ENCODE measurements around the gene RGS9.

RGS9 gene

DNA sequence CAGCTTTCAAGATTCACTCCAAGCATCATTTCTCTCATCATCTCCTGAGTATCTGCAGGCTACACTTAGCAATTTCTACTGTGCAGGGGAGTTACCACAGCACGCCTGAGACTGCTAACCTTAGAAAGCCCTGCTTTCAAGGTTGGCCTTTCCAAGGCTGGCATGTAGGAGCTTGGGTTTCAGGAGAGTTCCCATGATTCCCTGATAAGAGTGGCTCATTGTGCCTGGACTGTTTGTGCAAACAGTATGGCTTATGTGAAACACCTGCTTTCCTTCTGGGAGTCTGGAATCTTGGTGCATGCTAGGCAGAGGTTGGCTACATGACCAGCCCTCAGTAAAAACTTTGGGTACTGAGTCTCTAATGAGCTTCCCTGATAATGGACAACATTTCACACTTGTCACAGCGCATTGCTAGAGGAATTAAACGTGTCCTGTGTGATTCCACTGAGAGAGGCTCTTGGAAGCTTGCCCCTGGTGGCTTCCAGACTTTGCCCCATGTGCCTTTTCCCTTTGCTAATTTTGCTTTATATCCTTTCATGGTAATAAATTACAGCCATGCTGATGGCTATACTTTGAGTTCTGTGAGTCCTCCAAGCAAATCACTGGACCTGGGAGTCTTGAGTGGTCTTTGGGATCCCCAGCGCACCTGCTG is 19.7 kb upstream of the RGS9 start:
- Histone ChIP-seq H3K4me1 (ENCODE audit: control insufficient read depth, insufficient read depth, low read length) (no peaks in the 10 kb centered on the region), H3K9ac (ENCODE audit: low read depth, low read length) (no peak overlapping the region), H3K27me3 (ENCODE audit: control insufficient read depth, insufficient read depth, low read length) (peaks cover 2% of the 10 kb centered on the region), H3K36me3 (ENCODE audit: control insufficient read depth, insufficient read depth, low read length) (no peaks in the 10 kb centered on the region), H3K9me3 (ENCODE audit: control insufficient read depth, insufficient read depth, low read length) (no peaks in the 10 kb centered on the region), H3K4me3 (ENCODE audit: low read depth, low read length) (no peak overlapping the region)

GRCh38 chr17:65121368-65121767 is 15.8 kb upstream of the RGS9 start:
- H3K36me3 ChIP-seq (ENCODE audit: control insufficient read depth, insufficient read depth, low read length): no peaks in the 10 kb centered on the region
- no peak overlapping the region for H3K4me3 ChIP-seq (ENCODE audit: low read depth, low read length)
- no peaks in the 10 kb centered on the region for H3K9me3 ChIP-seq (ENCODE audit: control insufficient read depth, insufficient read depth, low read length)
- peaks cover 6% of the 10 kb centered on the region for H3K27me3 ChIP-seq (ENCODE audit: control insufficient read depth, insufficient read depth, low read length)
- no peaks in the 10 kb centered on the region for H3K4me1 ChIP-seq (ENCODE audit: control insufficient read depth, insufficient read depth, low read length)
- H3K9ac ChIP-seq (ENCODE audit: low read depth, low read length): no peak overlapping the region

GRCh38 chr17:65121916-65122806 is 15.0 kb upstream of the RGS9 start:
- H3K9me3 ChIP-seq (ENCODE audit: control insufficient read depth, insufficient read depth, low read length): no peaks in the 10 kb centered on the region
- H3K4me1 ChIP-seq (ENCODE audit: control insufficient read depth, insufficient read depth, low read length): no peaks in the 10 kb centered on the region
- no peaks in the 10 kb centered on the region for H3K36me3 ChIP-seq (ENCODE audit: control insufficient read depth, insufficient read depth, low read length)
- H3K27me3 ChIP-seq (ENCODE audit: control insufficient read depth, insufficient read depth, low read length): peaks cover 4% of the 10 kb centered on the region
- H3K9ac ChIP-seq (ENCODE audit: low read depth, low read length): no peak overlapping the region
- H3K4me3 ChIP-seq (ENCODE audit: low read depth, low read length): peak overlapping the region; percentile 42

DNA sequence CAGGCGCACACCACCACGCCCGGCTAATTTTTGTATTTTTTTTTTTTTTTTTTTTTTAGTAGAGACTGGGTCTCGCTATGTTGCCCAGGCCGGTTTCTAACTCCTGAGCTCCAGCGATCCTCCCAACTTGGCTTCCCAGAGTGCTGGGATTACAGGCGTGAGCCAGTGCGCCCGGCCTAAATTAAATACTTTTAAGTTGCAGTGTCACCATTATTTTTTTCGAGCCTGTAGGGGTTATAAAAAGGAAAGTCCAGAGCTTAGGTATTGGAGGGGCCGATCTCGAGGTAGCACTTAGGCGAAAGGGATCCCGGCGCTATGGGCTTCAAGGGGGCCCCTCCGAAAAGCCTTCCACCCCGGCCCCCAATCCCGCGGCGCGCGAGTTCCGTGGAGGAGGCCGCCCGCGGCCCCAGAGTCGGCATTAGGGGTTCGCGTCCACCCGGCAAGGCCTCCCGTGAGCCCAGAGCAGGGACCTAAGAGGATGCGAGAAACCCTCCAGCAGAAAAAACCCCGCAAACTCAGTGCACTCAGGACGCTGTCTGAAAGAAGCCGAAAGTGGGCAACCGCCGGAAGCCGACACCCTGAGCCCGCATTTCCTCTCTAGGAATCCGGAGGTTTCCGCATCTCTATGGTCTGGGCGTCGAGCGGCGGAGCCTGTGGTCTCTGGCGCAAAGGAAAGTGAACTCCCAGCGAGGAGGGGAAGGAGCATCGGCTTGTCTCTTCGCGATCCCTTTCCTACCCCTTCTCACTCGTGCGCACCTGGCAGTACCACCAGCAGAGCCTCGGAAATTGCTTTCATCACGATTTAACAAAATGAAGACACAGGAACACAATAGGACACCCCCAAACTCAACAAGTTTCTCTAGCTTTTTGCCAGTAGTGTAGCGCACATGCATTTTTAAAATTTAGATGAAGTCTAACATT is 14.1 kb upstream of the RGS9 start:
- Histone ChIP-seq H3K4me3 (ENCODE audit: low read depth, low read length) (peak overlapping the region; percentile 42), H3K4me1 (ENCODE audit: control insufficient read depth, insufficient read depth, low read length) (no peaks in the 10 kb centered on the region), H3K27me3 (ENCODE audit: control insufficient read depth, insufficient read depth, low read length) (peaks cover 4% of the 10 kb centered on the region), H3K9me3 (ENCODE audit: control insufficient read depth, insufficient read depth, low read length) (no peaks in the 10 kb centered on the region), H3K9ac (ENCODE audit: low read depth, low read length) (peak overlapping the region; percentile 79), H3K36me3 (ENCODE audit: control insufficient read depth, insufficient read depth, low read length) (no peaks in the 10 kb centered on the region)

DNA sequence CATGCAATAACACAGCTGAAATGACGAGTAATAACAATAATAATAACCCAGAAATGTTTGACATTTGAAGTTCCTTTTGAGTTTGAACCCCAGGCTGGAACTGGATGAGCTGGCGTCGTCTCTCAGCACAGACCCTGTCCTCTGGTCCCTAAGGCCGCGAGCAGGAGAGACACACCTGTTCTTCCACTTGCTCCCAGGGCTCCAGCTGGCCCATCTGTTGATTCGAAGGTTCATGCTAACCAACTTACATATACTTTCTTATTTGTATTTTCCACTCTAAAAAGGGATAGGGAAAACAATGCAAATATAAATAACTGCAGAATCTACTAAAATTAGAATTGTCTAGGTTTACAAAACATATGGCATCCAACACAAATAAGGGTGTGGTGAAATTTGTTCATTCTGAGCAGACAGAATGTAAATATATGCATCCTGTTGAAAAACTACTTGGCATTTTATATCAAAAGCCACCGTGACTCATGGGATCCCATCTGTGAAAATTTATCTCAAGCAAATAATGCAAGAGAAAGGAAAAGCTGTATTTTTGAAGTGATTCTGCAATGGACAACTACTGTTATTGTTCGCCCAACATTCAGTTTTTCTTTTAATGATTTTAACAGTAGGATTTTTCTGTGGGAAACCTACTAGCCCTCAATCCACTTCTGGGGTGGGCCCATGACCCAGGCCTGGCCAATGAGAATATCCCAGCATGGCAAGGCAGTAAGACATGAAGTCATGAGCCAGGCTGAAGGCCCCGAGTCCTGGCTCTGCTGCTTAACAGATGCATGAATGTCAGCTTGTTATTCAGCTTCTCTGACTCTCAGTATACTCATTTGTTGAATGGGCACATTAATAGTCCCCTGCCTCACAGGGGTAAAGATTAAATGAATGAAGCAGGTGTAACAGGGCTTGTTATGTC is 13.2 kb upstream of the RGS9 start:
- peaks cover 4% of the 10 kb centered on the region for H3K27me3 ChIP-seq (ENCODE audit: control insufficient read depth, insufficient read depth, low read length)
- H3K9me3 ChIP-seq (ENCODE audit: control insufficient read depth, insufficient read depth, low read length): no peaks in the 10 kb centered on the region
- H3K36me3 ChIP-seq (ENCODE audit: control insufficient read depth, insufficient read depth, low read length): no peaks in the 10 kb centered on the region
- H3K9ac ChIP-seq (ENCODE audit: low read depth, low read length): no peak overlapping the region
- peak overlapping the region; percentile 42 for H3K4me3 ChIP-seq (ENCODE audit: low read depth, low read length)
- no peaks in the 10 kb centered on the region for H3K4me1 ChIP-seq (ENCODE audit: control insufficient read depth, insufficient read depth, low read length)

DNA sequence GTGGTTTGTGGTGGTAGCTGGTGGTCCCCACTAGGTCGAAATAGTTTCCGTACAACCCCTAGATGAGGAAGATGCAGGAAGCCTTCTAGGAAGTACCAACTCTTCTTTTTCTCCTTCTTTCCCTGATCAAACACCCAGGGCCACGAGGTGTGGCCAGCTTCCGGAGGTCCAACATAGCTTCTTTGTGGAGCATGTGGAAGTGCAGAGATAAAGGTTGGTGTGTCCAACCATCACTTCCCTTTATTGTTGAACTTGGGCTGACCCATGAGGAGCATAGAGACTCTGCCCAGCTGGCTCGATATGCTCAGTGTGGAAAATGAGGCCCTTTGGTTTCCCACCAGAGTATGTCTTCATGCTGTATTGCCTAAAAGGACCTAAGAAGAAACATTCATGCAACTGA is 6.3 kb upstream of the RGS9 start:
- no peak overlapping the region for H3K9ac ChIP-seq (ENCODE audit: low read depth, low read length)
- peaks cover 3% of the 10 kb centered on the region for H3K27me3 ChIP-seq (ENCODE audit: control insufficient read depth, insufficient read depth, low read length)
- H3K4me3 ChIP-seq (ENCODE audit: low read depth, low read length): no peak overlapping the region
- H3K36me3 ChIP-seq (ENCODE audit: control insufficient read depth, insufficient read depth, low read length): no peaks in the 10 kb centered on the region
- H3K4me1 ChIP-seq (ENCODE audit: control insufficient read depth, insufficient read depth, low read length): no peaks in the 10 kb centered on the region
- no peaks in the 10 kb centered on the region for H3K9me3 ChIP-seq (ENCODE audit: control insufficient read depth, insufficient read depth, low read length)

DNA sequence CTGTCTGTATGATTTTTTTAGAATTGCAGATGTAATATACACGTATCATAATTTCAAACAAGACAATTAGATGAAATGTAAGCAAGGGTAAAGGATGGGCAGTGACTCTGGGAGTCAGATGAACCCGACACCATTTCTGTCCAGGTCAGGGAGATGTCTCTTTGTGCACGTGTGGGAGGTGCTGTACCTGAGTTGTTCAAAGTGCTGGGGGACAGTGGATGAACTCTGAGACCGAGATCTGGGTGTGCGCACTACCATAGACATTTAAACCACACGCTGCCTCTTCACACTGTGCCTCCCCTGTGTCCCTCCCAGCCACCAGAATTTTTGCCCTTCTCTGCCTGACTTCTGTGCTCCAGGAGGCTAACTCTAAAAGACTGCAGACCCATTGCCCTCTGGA is 5.9 kb upstream of the RGS9 start:
- Histone ChIP-seq H3K4me1 (ENCODE audit: control insufficient read depth, insufficient read depth, low read length) (no peaks in the 10 kb centered on the region), H3K36me3 (ENCODE audit: control insufficient read depth, insufficient read depth, low read length) (no peaks in the 10 kb centered on the region), H3K4me3 (ENCODE audit: low read depth, low read length) (no peak overlapping the region), H3K27me3 (ENCODE audit: control insufficient read depth, insufficient read depth, low read length) (peaks cover 3% of the 10 kb centered on the region), H3K9ac (ENCODE audit: low read depth, low read length) (no peak overlapping the region), H3K9me3 (ENCODE audit: control insufficient read depth, insufficient read depth, low read length) (no peaks in the 10 kb centered on the region)

DNA sequence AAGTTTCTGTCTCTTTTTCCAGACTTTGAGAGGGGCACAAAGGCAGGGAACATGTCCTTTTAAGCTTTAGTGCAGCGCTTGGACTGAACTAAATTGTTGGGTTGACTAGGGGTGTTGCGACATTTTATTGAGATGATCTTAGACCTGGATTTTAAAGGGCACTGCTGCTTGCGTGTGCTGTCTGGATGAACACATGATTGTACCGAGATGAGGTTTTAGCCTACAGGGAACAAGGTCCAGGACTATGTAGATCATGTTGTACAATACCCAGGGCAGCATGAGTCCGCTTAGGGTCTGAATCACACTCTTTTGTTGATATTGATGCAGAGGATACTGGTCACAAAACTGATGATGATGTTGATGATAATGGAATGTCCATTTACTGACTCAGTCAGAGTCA is 5.2 kb upstream of the RGS9 start:
- Histone ChIP-seq H3K4me1 (ENCODE audit: control insufficient read depth, insufficient read depth, low read length) (no peaks in the 10 kb centered on the region), H3K36me3 (ENCODE audit: control insufficient read depth, insufficient read depth, low read length) (no peaks in the 10 kb centered on the region), H3K27me3 (ENCODE audit: control insufficient read depth, insufficient read depth, low read length) (peaks cover 3% of the 10 kb centered on the region), H3K9me3 (ENCODE audit: control insufficient read depth, insufficient read depth, low read length) (no peaks in the 10 kb centered on the region), H3K4me3 (ENCODE audit: low read depth, low read length) (no peak overlapping the region), H3K9ac (ENCODE audit: low read depth, low read length) (no peak overlapping the region)

GRCh38 chr17:65134035-65134434 is 3.1 kb upstream of the RGS9 start:
- Histone ChIP-seq H3K9me3 (ENCODE audit: control insufficient read depth, insufficient read depth, low read length) (no peaks in the 10 kb centered on the region), H3K27me3 (ENCODE audit: control insufficient read depth, insufficient read depth, low read length) (peaks cover 16% of the 10 kb centered on the region), H3K36me3 (ENCODE audit: control insufficient read depth, insufficient read depth, low read length) (no peaks in the 10 kb centered on the region), H3K9ac (ENCODE audit: low read depth, low read length) (no peak overlapping the region), H3K4me3 (ENCODE audit: low read depth, low read length) (no peak overlapping the region), H3K4me1 (ENCODE audit: control insufficient read depth, insufficient read depth, low read length) (peaks cover 8% of the 10 kb centered on the region)

DNA sequence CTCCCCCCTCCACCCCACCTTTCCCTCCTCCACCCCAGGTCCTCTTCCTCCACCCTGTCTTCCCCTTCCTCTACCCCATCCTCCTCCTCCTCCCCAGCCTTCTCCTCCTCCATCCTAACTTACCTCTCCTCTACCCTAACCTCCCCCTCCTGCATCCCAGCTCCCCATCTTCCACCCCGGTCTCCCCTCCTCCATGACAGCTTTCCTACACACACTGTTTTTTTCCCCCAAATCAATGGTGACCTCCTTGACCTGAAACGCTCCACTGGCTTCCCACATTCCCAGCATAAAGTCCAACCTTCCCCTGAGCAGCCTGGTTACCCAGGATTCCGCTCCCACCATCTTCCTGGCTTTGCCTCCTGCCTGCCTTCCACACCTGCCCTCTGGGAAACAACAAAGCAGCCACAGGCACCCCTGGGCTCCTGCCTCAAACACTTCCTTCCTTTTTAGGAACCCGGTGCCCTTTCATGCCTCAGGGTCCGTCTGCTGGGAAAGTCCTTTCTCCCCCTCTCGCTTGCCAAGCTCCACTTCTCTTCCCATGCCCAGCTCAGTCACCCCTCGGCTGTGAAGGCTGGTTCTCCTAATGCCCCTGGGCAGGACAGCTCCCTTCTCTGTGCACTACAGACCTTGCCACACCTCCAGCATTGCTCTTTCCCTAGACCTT is 2.1 kb downstream of the RGS9 start:
- H3K9me3 ChIP-seq (ENCODE audit: control insufficient read depth, insufficient read depth, low read length): no peaks in the 10 kb centered on the region
- H3K36me3 ChIP-seq (ENCODE audit: control insufficient read depth, insufficient read depth, low read length): no peaks in the 10 kb centered on the region
- H3K27me3 ChIP-seq (ENCODE audit: control insufficient read depth, insufficient read depth, low read length): peaks cover 19% of the 10 kb centered on the region
- no peak overlapping the region for H3K9ac ChIP-seq (ENCODE audit: low read depth, low read length)
- H3K4me3 ChIP-seq (ENCODE audit: low read depth, low read length): no peak overlapping the region
- H3K4me1 ChIP-seq (ENCODE audit: control insufficient read depth, insufficient read depth, low read length): peaks cover 9% of the 10 kb centered on the region

All from iPS-15b (cell line).